ENCODE measurements around the gene MTCL1. TPM values are rescaled to one million over a fixed set of nuclear protein-coding genes. Genes with fewer than 3 reads are reported as not detected.
A peak's percentile ranks its signal among the peaks of the same experiment; 100 is the strongest.

Gene MTCL1
- total and polyA plus RNA-seq, 12 donors = 0.43 to 12.5 (median 2.1) TPM

GRCh38 chr18:8741532-8741931 is 36.2 kb downstream of the MTCL1 start:
- H3K4me3 ChIP-seq = no peak overlapping the region
- 70 to 87% (median 80%) methylated on average over 7 of the region's 7 CpGs for WGBS, 4 donors
- H3K36me3 ChIP-seq (replicated peaks in 1 of 2) = no peaks in the 10 kb centered on the region
- intact Hi-C loops (cut with DNase I) = no loop called here
- DNase-seq = peak in 1 of 7 donors; percentile 58
- no peaks in the 10 kb centered on the region for H3K9me3 ChIP-seq (replicated peaks in 1 of 3)
- no peaks in the 10 kb centered on the region for H3K27me3 ChIP-seq
- H3K4me1 ChIP-seq (replicated peaks in 1 of 2) = no peaks in the 10 kb centered on the region
- no peak overlapping the region for H3K27ac ChIP-seq
- TF ChIP-seq POLR2A (IDR thresholded peaks at IDR 0.05) (no peak), CTCF (IDR thresholded peaks at IDR 0.05) (no peak)

- 77 to 91% (median 82%) methylated on average over 6 of the region's 6 CpGs for WGBS, 4 donors
- intact Hi-C loops (cut with DNase I) = no loop called here
- Histone ChIP-seq H3K36me3 (replicated peaks in 1 of 2) (no peaks in the 10 kb centered on the region), H3K4me1 (replicated peaks in 1 of 2) (no peaks in the 10 kb centered on the region), H3K27me3 (no peaks in the 10 kb centered on the region), H3K4me3 (no peak overlapping the region), H3K9me3 (replicated peaks in 1 of 3) (no peaks in the 10 kb centered on the region), H3K27ac (no peak overlapping the region)
- no peak for DNase-seq
- TF ChIP-seq CTCF (IDR thresholded peaks at IDR 0.05) (no peak), POLR2A (IDR thresholded peaks at IDR 0.05) (no peak)
Measured at GRCh38 chr18:8742387-8743361, 37.3 kb downstream of the MTCL1 start.

GRCh38 chr18:8744038-8744437 is 38.7 kb downstream of the MTCL1 start:
- H3K4me1 ChIP-seq (replicated peaks in 1 of 2) = no peaks in the 10 kb centered on the region

More at GRCh38 chr18:8744038-8744437, 38.7 kb downstream of the MTCL1 start:
- no peaks in the 10 kb centered on the region for H3K36me3 ChIP-seq (replicated peaks in 1 of 2)
- H3K27me3 ChIP-seq = no peaks in the 10 kb centered on the region
- 88 to 92% (median 89%) methylated on average over 7 of the region's 7 CpGs for WGBS, 4 donors
- TF ChIP-seq POLR2A (IDR thresholded peaks at IDR 0.05) (no peak), CTCF (IDR thresholded peaks at IDR 0.05) (no peak)
- H3K4me3 ChIP-seq = no peak overlapping the region
- no peak overlapping the region for H3K27ac ChIP-seq
- no peak for DNase-seq
- no peaks in the 10 kb centered on the region for H3K9me3 ChIP-seq (replicated peaks in 1 of 3)
- intact Hi-C loops (cut with DNase I) = no loop called here

All from adrenal gland (tissue), 12 donors.